NCI-H2196 (cell line): ENCODE data around the gene PRDM15.

Experiments
- DNase-seq: peaks from one replicate; lab custom pipeline; 2025; ENCODE audit not compliant: unreplicated experiment; lab: John Stamatoyannopoulos, UW

PRDM15 gene

GRCh38 chr21:41767606-41768436 lies 111.3 kb downstream of the PRDM15 start:
- DNase-seq = no peak

DNA sequence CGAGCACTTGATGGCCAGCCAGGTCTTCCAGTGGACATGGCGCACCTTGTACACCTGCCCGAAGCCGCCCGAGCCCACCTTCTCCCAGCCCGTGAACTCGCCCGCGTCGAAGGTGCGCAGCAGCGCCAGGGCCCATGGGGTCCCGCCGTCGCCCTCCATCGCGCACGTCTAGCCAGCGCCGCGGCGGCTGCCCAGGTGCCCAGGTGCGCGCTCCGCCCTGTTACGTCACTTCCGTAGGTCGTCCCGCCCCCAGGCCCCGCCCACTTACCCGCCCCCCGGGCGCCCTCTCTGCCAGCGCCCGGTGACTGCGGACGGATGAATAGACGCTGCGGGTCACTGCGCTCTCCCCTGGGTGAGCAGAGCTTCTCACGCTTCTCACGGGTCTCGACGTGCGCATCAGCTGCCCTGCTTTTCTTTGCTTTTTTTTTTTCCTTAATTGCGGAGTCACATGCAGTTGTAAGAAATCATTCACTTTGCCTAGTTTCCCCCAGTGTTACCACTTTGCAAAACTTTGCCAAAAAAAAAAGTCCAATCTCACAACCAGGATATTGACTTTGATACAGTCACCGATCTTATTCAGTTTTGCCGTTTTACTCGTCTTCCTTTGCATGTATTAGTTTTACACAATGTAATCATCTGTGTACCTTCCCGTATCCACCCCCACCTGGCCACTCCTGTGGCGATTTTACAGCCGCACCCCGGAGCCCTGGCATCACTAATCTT lies 112.1 kb downstream of the PRDM15 start, which contains the start of gene RIPK4:
Gene RIPK4 (minus strand): TSS at position 170 of the 723 bp plus-strand sequence. CDS start 11 bp downstream, at position 159.
- peak; percentile 89 for DNase-seq

GRCh38 chr21:41765973-41766882 lies 112.9 kb downstream of the PRDM15 start:
- no peak for DNase-seq

DNA sequence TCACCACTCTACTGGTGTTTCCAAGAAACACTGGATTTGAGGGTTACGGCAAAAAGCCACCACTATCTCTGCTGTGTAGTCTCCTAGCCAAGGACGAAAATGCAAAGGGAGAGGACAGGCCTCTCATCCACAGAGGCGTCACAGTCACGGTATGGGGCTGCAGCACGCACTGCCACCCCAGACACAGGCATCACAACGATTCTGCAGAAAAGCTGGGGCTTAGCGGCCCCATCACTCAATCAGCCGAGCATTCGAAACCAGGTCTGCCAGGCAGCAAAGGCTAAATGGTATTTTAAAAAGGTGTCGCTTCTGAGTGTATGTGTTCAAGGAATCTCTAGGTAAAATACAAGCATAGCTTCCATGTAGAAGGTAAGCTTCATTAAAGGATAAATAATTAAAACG lies 113.7 kb downstream of the PRDM15 start:
- DNase-seq = no peak

GRCh38 chr21:41764558-41765419 lies 114.4 kb downstream of the PRDM15 start:
- no peak for DNase-seq

DNA sequence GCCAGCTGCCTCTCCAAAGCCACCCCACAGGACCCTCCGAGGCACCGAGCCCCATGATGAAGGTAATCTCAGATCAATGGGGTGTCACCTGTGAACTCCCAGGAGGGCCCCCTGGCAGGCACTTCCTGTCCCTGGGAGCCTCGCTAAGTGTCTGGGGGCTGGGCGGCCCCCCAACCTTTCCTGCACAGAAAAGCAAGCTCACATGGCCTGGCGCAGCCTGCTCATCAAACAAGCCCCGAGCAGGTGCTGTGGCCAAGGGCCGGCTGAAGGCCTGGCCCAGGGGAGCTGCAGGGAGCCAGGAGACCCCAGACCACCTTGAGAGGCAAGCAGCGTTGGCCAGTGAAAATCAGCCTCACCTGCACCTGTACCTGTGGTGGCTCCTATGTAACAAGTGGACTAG lies 115.1 kb downstream of the PRDM15 start:
- no peak for DNase-seq

- no peak for DNase-seq
Measured at GRCh38 chr21:41763398-41763931, 115.7 kb downstream of the PRDM15 start.

DNA sequence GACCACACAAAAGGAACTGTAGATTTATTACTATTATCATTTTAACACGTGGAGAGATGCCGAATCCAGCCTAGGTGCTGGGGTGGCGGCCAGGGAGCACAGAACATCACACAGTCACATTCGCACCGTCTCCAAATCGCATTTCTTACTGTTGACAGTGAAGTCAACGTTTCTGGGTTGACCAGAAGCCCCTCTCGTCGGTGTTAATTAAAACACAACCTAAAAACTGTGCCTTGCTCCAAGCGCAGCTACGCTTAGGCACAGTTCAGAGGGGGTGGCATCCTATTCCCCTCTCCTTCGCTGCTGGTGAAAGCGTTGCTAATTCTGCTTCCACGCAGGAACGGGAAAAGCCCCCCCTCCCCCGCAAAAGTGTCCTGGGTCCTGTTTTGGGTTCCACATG lies 116.4 kb downstream of the PRDM15 start:
- no peak for DNase-seq

- DNase-seq = no peak
Measured at GRCh38 chr21:41761934-41762635, 117.1 kb downstream of the PRDM15 start.

- DNase-seq = no peak
Measured at GRCh38 chr21:41761211-41761933, 117.8 kb downstream of the PRDM15 start.

DNA sequence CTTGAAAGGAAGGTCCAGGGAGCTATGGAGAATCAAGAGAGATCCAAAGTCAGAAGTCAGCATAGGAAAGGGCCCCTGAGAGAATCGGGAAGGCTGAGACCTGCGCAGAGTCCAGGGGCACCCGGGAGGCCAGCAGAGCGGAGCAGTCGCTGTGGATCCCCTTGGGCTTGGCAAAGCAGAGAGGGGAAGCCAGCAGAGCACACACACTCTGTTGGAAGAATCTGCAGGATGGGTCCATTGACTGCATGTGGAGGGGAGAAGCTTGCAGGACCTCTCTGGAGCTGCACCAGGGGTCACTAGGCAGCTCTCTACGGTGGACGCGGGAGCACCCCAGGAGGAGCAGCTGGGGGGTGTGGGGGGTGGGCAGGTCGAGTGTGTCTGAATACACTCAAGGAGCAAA lies 118.7 kb downstream of the PRDM15 start:
- DNase-seq = no peak

GRCh38 chr21:41759926-41760325 lies 119.2 kb downstream of the PRDM15 start:
- no peak for DNase-seq

GRCh38 chr21:41759214-41759840 lies 119.8 kb downstream of the PRDM15 start:
- no peak for DNase-seq

DNA sequence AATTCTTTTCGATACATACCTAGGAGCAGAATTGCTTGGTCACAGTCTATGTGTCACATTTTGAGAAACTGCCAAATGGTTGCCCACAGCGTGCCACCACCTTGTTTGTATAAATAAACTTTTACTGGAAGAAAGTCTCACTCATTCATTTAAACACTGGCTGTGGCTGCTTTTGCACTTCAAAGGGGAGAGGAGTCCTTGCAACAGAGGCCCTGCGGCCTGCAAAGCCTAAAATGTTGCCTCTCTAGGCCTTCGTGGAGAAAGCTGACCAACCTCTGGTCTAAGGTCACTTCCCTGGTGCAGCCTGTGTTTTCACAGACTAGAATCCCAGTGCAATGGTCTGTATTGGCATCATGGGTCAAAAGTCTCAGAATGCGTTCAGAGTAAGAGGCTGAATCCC lies 120.6 kb downstream of the PRDM15 start:
- no peak for DNase-seq

DNA sequence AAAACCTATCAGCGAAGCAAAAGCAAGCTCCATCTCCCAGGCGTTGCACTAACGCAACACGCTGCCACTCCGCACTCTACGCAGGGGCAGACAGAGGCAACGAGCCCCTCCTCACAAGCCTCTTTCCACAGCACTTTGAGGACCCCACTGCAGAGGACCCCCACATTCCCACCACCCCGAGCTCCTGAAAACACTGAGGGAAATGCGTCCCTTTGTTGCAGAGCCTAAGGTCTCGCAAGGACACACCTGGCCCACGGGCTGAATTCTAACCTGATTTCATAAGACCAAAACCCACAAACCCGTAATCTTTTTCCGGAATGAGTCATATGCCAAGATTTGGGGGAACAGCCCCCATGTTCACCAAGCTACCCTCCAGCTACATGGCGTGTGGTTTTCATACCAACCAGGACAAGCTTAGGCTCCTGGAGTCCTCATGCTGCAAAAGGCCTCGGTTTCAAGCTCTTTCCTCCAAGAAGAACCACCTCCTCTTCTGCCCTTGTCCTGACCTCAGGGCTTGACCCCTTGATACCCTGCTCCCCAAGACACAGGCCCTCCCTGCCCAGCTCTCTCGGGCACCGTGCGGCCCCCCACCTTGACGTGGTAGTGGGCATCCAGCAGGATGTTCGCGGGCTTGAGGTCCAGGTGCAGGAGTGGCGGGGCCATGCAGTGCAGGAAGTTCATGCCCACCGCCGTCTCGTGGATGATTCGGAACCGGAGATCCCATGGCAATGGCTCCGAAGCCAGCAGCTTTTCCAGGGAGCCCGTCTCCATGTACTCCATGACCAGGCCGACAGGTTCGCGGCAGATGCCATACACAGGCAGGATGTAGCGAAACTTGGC lies 123.0 kb downstream of the PRDM15 start:
- DNase-seq = no peak

DNA sequence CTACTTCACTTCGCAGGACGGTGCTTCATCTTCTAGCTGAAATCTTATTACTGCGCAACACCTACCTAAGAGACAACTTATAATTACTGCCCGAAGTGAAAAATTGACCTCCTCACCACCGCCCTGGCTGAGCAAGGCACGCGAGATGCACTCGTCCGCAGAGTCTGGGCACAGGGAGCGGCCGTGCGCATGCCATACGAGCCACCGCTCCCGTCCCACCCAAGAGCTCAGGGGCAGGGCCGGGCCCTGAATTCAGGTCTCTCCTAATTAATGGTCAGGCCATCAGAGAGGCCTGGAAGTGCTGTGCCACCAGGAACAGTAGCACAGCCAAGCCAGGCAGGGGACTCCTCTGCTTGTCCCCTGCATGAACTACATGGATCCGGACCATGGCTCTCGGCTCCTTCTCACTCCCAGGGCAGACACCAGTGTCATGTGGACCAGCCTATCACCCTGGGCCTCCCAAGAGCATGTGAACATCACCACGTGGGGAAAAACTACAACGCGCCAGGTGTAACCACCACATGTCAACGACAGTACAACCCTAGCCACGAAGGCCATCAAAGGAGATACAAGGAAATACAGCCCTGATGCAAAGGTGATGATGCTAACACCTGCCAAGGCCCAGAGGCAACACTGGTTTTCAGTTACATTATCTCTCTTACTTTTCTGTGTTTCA lies 123.7 kb downstream of the PRDM15 start:
- no peak for DNase-seq

DNA sequence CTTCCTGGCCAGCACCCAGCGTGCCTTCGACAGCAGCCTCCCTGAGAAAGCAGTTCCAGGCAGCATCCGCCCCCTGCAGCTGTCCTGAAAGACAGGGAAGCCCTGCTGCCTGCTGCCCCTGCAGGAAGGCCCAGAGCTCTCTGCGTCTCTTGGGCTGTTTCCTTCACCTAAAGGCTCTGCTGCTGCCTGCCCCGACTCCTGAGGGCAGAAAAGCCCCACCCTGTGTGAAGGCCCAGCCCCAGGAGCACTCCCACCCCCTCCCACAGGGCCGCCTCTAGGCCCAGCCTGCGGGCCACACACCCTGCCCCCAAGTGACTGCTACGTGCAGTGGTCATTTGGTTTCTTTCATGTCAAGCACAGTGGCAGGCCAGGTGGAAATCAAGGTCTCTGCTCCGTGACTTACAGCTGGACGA lies 124.7 kb downstream of the PRDM15 start:
- no peak for DNase-seq
